ENCODE measurements around the gene TM2D3. TPM values are rescaled to one million over a fixed set of nuclear protein-coding genes. Genes with fewer than 3 reads are reported as not detected.

Gene TM2D3
- total and polyA plus RNA-seq, 2 donors (not counting 1 experiment from before 2014, with no cell fraction given) = 35.5 to 63.5 TPM

- DNase-seq (no peak), ATAC-seq (ENCODE audit: low read depth) (no peak)
- Mint-ChIP-seq H3K27ac (no peak overlapping the region), H3K27me3 (peaks cover 32% of the 10 kb centered on the region), H3K4me1 (no peaks in the 10 kb centered on the region), H3K4me3 (no peak overlapping the region), H3K9me3 (ENCODE audit: insufficient read depth) (peaks cover 2% of the 10 kb centered on the region)
- Histone ChIP-seq H2AFZ (ENCODE audit: insufficient read depth, low read depth, low read length, poor library complexity, severe bottlenecking) (no peak overlapping the region), H4K20me1 (ENCODE audit: control insufficient read depth, insufficient read depth, low read length, poor library complexity, severe bottlenecking) (no peaks in the 10 kb centered on the region), H3K9ac (ENCODE audit: low read length) (no peak overlapping the region), H3K79me2 (ENCODE audit: control insufficient read depth, insufficient read depth, low read length) (no peaks in the 10 kb centered on the region), H3K36me3 (replicated peaks in 1 of 2; ENCODE audit: control extremely low read depth in 1 of 2, control insufficient read depth in 1 of 2, extremely low read depth in 1 of 2, insufficient read depth in 2 of 2, low read length in 1 of 2) (no peaks in the 10 kb centered on the region), H3K27ac (ENCODE audit: low read length in 2 of 2) (no peak overlapping the region), H3K27me3 (replicated peaks in 1 of 4; ENCODE audit: control extremely low read depth in 1 of 4, control insufficient read depth in 3 of 4, insufficient read depth in 4 of 4, low read length in 3 of 4) (peaks cover 0 to 21% (median 9%) of the 10 kb centered on the region in 4 experiments), H3K4me3 (ENCODE audit: control extremely low read depth in 1 of 5, extremely low read depth in 1 of 5, insufficient read depth in 1 of 5, low read depth in 2 of 5, low read length in 4 of 5) (no peak overlapping the region), H3K4me2 (replicated peaks; ENCODE audit: low read depth, low read length, poor library complexity, severe bottlenecking) (no peak overlapping the region), H3K9me3 (ENCODE audit: control extremely low read depth in 1 of 3, control insufficient read depth in 2 of 3, insufficient read depth in 1 of 3, low read length in 2 of 3) (peaks cover 0 to 3% (median 0%) of the 10 kb centered on the region in 3 donors), H3K4me1 (ENCODE audit: control insufficient read depth in 2 of 2, insufficient read depth in 2 of 2, low read length in 2 of 2) (no peaks in the 10 kb centered on the region)
- CTCF ChIA-PET = no interaction called here
- intact Hi-C loops (cut with micrococcal nuclease) = no loop called here
- TF ChIP-seq CTCF (IDR thresholded peaks at IDR 0.05) (no peak), EZH2 (IDR thresholded peaks at IDR 0.05; ENCODE audit: borderline replicate concordance, insufficient read depth, low read depth, low read length, poor library complexity, severe bottlenecking) (no peak)
- 88% methylated on average over 5 of the region's 6 CpGs for WGBS (ENCODE audit: insufficient coverage)
- POLR2A ChIA-PET = no interaction called here
Measured at GRCh38 chr15:101602801-101603200, 49.4 kb downstream of the TM2D3 start.

GRCh38 chr15:101600035-101600434, 52.1 kb downstream of the TM2D3 start:
- Histone ChIP-seq H3K79me2 (ENCODE audit: control insufficient read depth, insufficient read depth, low read length) (no peaks in the 10 kb centered on the region), H3K4me3 (ENCODE audit: control extremely low read depth in 1 of 5, extremely low read depth in 1 of 5, insufficient read depth in 1 of 5, low read depth in 2 of 5, low read length in 4 of 5) (no peak overlapping the region), H2AFZ (ENCODE audit: insufficient read depth, low read depth, low read length, poor library complexity, severe bottlenecking) (no peak overlapping the region), H3K4me1 (ENCODE audit: control insufficient read depth in 2 of 2, insufficient read depth in 2 of 2, low read length in 2 of 2) (no peaks in the 10 kb centered on the region), H3K4me2 (replicated peaks; ENCODE audit: low read depth, low read length, poor library complexity, severe bottlenecking) (no peak overlapping the region), H3K36me3 (replicated peaks in 1 of 2; ENCODE audit: control extremely low read depth in 1 of 2, control insufficient read depth in 1 of 2, extremely low read depth in 1 of 2, insufficient read depth in 2 of 2, low read length in 1 of 2) (no peaks in the 10 kb centered on the region), H3K9ac (ENCODE audit: low read length) (no peak overlapping the region), H3K27ac (ENCODE audit: low read length in 2 of 2) (no peak overlapping the region), H3K9me3 (ENCODE audit: control extremely low read depth in 1 of 3, control insufficient read depth in 2 of 3, insufficient read depth in 1 of 3, low read length in 2 of 3) (peaks cover 0 to 7% (median 0%) of the 10 kb centered on the region in 3 donors), H3K27me3 (replicated peaks in 1 of 4; ENCODE audit: control extremely low read depth in 1 of 4, control insufficient read depth in 3 of 4, insufficient read depth in 4 of 4, low read length in 3 of 4) (peaks cover 0 to 24% (median 11%) of the 10 kb centered on the region in 4 experiments), H4K20me1 (ENCODE audit: control insufficient read depth, insufficient read depth, low read length, poor library complexity, severe bottlenecking) (no peaks in the 10 kb centered on the region)
- no peak for DNase-seq
- Mint-ChIP-seq H3K9me3 (ENCODE audit: insufficient read depth) (peaks cover 15% of the 10 kb centered on the region), H3K27me3 (peaks cover 54% of the 10 kb centered on the region), H3K27ac (no peak overlapping the region), H3K4me3 (no peak overlapping the region), H3K4me1 (no peaks in the 10 kb centered on the region)
- ChIA-PET POLR2A (no interaction called here), CTCF (no interaction called here)
- WGBS (ENCODE audit: insufficient coverage) = 33% methylated on average over 3 of the region's 4 CpGs
- TF ChIP-seq EZH2 (IDR thresholded peaks at IDR 0.05; ENCODE audit: borderline replicate concordance, insufficient read depth, low read depth, low read length, poor library complexity, severe bottlenecking) (no peak), CTCF (IDR thresholded peaks at IDR 0.05) (no peak)
- intact Hi-C loops (cut with micrococcal nuclease) = no loop called here
- no peak for ATAC-seq (ENCODE audit: low read depth)

Data from B cell (primary cell).